GM19193 (cell line): ENCODE results near the gene PARP1.

Experiments used
- POLR2A ChIP-seq: IDR thresholded peaks from 4 replicates; pipeline ENCODE4 v1.6.1; 2011; ENCODE audit not compliant: insufficient read depth, insufficient read length; ENCODE audit errors: extremely low read depth

PARP1 gene

DNA sequence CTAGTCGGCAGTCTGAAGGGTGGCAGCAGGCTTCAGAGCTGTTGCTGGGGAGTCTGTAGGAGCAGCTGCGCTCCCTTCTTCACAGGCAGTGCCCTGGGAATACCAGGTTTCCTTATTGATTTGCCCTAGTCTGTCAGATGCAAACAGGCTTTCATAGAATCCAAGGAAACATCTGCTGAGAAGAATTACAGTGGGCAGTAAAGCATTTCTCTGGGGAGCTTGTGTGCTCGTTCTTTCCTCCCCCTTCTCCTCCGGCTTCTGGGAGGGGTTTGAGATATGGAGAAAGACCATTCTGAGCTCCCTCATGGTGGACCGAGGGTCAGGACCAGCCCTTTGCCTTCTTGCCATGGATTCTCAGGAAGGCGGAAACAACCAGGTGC, 25.4 kb upstream of the PARP1 start:
- TF ChIP-seq POLR2A, result no peak

GRCh38 chr1:226432586-226433340, 24.9 kb upstream of the PARP1 start:
- TF ChIP-seq POLR2A, result no peak

DNA sequence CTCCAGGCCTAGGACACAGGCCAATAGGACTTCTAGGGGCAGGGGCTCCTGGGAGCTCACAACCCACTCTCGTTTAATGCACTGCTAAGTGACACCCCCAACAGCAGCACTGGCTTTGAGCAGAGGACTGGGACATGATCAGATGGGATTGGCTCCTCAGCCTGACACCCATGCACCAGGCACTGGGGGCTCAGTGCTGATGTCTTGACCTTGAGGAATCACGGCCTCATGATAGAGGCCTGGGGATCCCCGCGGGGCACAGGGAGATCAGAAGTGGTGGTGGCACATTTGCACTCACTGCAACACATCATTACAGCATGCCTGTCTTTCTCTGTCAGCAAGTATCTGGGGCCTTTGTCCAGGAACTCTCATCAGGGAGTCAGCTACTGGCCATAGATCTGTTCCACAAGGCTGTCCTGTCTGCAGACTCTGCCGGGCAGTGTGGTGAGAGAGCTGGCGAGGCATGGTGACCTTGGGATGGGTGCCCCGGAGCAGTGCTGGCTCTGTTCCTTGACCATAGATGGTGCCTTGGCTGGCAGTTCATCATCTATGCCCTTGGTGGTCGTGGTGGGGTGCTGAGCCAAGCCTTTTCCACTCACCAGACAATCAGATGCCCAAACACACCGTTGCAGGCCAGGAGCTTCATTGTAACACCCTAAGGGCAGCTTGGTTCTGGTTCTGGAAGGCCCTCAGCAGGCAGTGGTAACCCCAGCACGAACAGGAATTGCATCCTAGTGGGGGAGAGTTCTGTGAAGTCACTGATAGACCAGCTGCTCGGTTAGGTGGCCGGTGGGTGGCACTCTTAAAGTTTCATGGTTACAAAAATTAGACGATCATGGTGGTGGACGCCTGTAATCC, 22.2 kb upstream of the PARP1 start:
- TF ChIP-seq POLR2A, result no peak

DNA sequence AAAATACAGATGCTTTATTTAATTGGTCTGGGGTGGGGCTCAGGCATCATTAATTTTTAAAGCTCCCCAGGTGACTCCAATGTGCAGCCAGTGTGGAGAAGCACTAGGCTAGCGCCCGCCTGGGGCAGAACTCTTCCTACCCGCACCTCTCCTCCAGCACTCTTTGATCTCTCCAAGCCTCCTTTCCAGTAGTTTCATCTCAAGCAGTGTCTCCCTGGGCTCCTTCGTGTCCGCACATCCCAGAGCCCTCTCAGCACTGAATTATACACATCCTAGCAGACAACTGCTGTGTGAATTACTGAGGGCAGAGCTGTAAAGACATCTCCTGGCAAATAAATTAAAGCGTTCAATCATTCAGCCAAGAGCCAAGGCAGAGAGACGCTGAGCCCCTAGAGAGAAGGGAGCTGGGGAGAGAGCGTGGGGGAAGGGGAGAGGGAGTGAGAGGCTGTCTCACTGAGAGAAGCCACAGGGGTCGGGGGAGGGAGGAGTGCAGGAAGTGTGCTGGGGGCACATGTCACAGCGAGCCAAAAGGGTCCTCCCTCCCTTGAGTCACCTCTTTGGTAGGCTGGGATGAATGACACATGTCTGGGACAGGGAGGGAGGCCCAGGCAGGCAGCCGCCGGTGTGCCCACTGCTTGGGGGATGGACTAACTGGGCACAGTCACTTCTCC, 21.0 kb upstream of the PARP1 start:
- TF ChIP-seq POLR2A, result no peak

DNA sequence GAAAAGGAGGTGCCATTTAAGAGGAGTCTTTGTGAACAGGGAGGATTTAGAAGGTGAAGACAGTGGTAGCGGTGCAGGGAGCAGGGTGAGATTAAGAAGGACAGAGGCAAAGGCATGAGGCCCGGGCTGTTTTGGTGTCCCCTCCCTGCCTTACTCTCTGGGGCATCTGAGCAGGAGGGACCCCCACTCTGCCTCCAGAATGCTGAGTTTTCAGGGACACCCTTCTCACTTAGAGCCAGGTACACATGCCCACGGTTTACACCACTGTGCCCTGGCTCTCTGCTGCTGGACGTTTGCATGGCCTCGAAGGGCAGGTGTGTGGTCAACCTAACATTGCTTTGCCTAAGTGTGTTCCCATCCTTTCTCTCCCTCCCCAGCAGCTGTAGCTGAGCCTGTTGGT, 20.5 kb upstream of the PARP1 start:
- TF ChIP-seq POLR2A, result no peak

- no peak for TF ChIP-seq POLR2A
Observed at GRCh38 chr1:226427131-226427530, 19.2 kb upstream of the PARP1 start.

DNA sequence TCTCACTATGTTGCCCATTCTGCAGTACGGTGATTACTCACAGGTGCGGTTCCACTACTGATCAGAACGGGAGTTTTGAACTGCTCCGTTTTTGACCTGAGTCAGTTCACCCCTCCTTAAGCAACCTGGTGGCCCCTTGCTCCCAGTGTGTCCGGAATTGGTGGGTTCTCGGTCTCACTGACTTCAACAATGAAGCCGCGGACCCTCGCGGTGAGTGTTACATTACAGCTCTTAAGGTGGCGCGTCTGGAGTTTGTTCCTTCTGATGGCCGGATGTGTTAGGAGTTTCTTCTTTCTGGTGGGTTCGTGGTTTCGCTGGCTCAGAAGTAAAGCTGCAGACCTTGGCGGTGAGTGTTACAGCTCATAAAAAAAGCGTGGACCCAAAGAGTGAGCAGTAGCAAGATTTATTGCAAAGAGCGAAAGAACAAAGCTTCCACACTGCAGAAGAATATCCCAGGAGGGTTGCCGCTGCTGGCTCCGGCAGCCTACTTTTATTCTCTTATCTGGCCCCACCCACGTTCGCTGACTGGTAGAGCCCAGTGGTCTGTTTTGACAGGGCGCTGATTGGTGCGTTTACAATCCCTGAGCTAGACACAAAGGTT, 17.6 kb upstream of the PARP1 start:
- no peak for TF ChIP-seq POLR2A

GRCh38 chr1:226425004-226425378, 17.1 kb upstream of the PARP1 start:
- TF ChIP-seq POLR2A, result no peak

- TF ChIP-seq POLR2A, result no peak
Observed at GRCh38 chr1:226424221-226425003, 16.5 kb upstream of the PARP1 start.

DNA sequence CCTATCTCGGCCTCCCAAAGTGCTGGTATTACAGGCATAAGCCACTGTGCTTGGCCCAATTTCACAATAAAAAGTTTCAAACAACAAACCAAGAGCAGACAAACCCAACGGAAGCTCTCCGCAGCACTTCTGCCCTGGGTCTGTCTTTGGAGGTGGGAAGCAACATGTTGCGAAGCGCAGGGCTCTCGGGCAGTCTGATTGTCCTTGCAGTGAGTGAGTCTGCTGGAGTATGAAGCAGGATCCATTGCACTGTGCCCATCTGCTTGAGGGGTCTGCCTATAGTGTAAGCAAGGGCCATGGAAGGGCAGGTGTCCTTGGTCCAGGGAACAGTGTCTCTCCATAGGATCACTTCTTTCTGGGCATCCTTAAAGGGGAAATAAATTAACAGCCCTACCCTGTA, 14.6 kb upstream of the PARP1 start:
- TF ChIP-seq POLR2A, result no peak

DNA sequence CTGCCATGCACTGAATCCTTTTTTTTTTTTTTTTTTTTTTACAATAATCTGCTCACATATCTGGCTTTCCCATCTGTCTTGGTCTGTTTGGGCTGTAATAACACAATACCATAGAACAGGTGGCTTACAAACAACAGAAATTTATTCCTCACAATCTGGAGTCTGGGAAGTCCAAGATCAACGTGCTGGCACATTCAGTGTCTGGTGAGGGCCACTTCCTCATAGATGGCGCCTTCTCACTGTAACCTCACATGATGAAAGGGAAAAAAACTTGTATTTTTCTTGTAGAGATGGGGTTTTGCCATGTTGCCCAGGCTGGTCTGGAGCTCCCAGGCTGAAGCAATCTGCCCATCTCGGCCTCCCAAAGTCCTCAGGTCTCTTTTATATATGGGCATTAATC, 13.0 kb upstream of the PARP1 start:
- no peak for TF ChIP-seq POLR2A

- TF ChIP-seq POLR2A, result no peak
Observed at GRCh38 chr1:226420328-226420727, 12.4 kb upstream of the PARP1 start.

DNA sequence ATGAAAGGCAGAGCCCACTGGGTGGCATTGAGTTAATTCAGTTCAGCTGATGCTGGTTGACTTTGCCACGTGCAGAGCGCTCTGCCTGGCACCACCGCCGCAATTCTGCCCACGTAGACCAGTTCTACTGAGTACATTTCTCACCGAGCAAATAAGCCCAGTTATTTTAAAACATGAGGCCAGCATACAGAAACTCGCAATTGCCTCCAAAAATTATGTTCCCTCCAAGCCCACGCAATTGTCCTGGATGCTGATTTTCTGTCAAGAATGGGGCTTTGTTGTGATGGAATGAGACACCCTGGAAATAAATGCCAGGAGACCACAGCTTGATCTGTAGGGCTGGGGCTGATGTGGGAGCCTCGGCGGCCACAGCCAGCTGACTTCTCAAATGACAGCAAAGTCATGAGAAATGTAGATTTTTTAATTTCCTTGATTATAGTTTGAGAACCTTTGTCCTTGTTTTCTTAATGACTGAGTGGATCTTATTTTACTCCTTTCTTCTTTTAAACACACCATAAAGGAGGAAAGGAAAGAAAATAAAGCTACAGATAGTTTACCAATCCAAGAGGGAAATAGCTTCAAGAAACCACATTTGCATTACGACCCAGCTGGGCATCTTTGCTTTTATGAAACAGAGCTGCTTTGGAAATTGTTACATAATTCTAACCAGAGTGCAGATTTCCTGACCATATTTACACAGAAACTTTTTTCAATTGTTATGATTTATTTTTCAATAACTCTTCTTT, 11.6 kb upstream of the PARP1 start:
- TF ChIP-seq POLR2A, result no peak
